NT2/D1 (cell line): ENCODE results near the gene FASN.

Experiments
- DNase-seq: peaks from one replicate; pipeline ENCODE4 v3.0.0-alpha.2; 2011; ENCODE audit warnings: low read depth, low spot score
- H3K27me3 ChIP-seq: 2 replicates; pipeline ENCODE4 v1.6.0; 2011; ENCODE audit warnings: mild to moderate bottlenecking; ENCODE audit not compliant: insufficient read length, insufficient read depth
- H3K36me3 ChIP-seq: 2 replicates; pipeline ENCODE4 v1.6.1; 2011; ENCODE audit warnings: mild to moderate bottlenecking, low read length, mixed read lengths; ENCODE audit not compliant: insufficient read depth, insufficient read length
- H3K4me1 ChIP-seq: 2 replicates; pipeline ENCODE4 v1.5.1; 2011; ENCODE audit not compliant: insufficient read depth, insufficient read length
- H3K4me3 ChIP-seq: 2 replicates; pipeline ENCODE4 v1.5.1; 2011; ENCODE audit warnings: low read depth; ENCODE audit not compliant: insufficient read length
- H3K9ac ChIP-seq: 2 replicates; pipeline ENCODE4 v1.6.0; 2011; ENCODE audit warnings: low read depth; ENCODE audit not compliant: insufficient read length
- H3K9me3 ChIP-seq: 2 replicates; pipeline ENCODE4 v1.5.1; 2011; ENCODE audit warnings: mild to moderate bottlenecking, low read length; ENCODE audit not compliant: insufficient read depth
- SUZ12 ChIP-seq: IDR thresholded peaks from 2 replicates; pipeline ENCODE4 v1.6.1; 2011; ENCODE audit not compliant: insufficient read length, insufficient read depth; ENCODE audit errors: extremely low read depth
- YY1 ChIP-seq: IDR thresholded peaks from 2 replicates; pipeline ENCODE4 v1.6.1; 2011; ENCODE audit not compliant: insufficient read length, insufficient read depth
- ZNF274 ChIP-seq: IDR thresholded peaks from 2 replicates; pipeline ENCODE4 v1.6.1; 2011; ENCODE audit warnings: mild to moderate bottlenecking, low read depth, low read length

FASN gene

GRCh38 chr17:82077617-82078358, 20.2 kb downstream of the FASN start:
- Histone ChIP-seq H3K9me3 (no peaks in the 10 kb centered on the region), H3K36me3 (peaks cover 63% of the 10 kb centered on the region), H3K27me3 (no peaks in the 10 kb centered on the region), H3K9ac (no peak overlapping the region), H3K4me1 (peaks cover 19% of the 10 kb centered on the region), H3K4me3 (no peak overlapping the region)
- DNase-seq: no peak
- TF ChIP-seq ZNF274 (no peak), SUZ12 (no peak)

GRCh38 chr17:82076785-82077591, 21.0 kb downstream of the FASN start:
- DNase-seq: no peak
- H3K9me3 ChIP-seq: no peaks in the 10 kb centered on the region
- H3K36me3 ChIP-seq: peaks cover 55% of the 10 kb centered on the region
- H3K27me3 ChIP-seq: no peaks in the 10 kb centered on the region
- no peak overlapping the region for H3K4me3 ChIP-seq
- peaks cover 19% of the 10 kb centered on the region for H3K4me1 ChIP-seq
- H3K9ac ChIP-seq: peak overlapping the region; percentile 45
- TF ChIP-seq SUZ12 (no peak), ZNF274 (no peak), YY1 (no peak)

- TF ChIP-seq YY1 (no peak), SUZ12 (no peak), ZNF274 (no peak)
- no peak overlapping the region for H3K4me3 ChIP-seq
- peaks cover 50% of the 10 kb centered on the region for H3K36me3 ChIP-seq
- no peak for DNase-seq
- H3K9me3 ChIP-seq: no peaks in the 10 kb centered on the region
- H3K9ac ChIP-seq: no peak overlapping the region
- no peaks in the 10 kb centered on the region for H3K27me3 ChIP-seq
- peaks cover 19% of the 10 kb centered on the region for H3K4me1 ChIP-seq
Observed at GRCh38 chr17:82076018-82076784, 21.8 kb downstream of the FASN start.

- no peak for TF ChIP-seq SUZ12
- no peak for TF ChIP-seq ZNF274
- TF ChIP-seq YY1: no peak
- Histone ChIP-seq H3K4me3 (no peak overlapping the region), H3K27me3 (no peaks in the 10 kb centered on the region), H3K9me3 (no peaks in the 10 kb centered on the region), H3K9ac (no peak overlapping the region), H3K36me3 (peaks cover 23% of the 10 kb centered on the region), H3K4me1 (peaks cover 12% of the 10 kb centered on the region)
- DNase-seq: no peak
Observed at GRCh38 chr17:82073446-82073845, 24.6 kb downstream of the FASN start.

DNA sequence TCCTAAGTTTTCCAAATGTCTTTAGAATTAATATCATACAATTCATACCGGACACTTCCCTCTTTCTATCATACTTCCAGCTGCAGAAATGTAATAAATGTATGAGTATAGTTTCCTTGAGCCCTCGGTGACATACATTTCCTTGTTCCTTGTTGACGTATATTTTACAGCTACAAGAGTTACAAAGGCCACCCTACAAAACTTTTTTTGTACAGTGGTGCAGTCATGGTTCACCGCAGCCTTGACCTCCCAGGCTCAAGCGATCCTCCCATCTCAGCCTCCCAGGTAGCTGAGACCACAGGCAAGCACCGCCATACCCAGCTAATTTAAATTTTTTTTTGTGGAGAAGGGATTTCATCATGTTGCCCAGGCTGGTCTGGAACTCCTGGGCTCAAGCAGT, 25.2 kb downstream of the FASN start:
- Histone ChIP-seq H3K4me1 (peaks cover 11% of the 10 kb centered on the region), H3K27me3 (no peaks in the 10 kb centered on the region), H3K4me3 (no peak overlapping the region), H3K9ac (no peak overlapping the region), H3K36me3 (peaks cover 17% of the 10 kb centered on the region), H3K9me3 (no peaks in the 10 kb centered on the region)
- TF ChIP-seq YY1 (no peak), SUZ12 (no peak), ZNF274 (no peak)
- DNase-seq: no peak

DNA sequence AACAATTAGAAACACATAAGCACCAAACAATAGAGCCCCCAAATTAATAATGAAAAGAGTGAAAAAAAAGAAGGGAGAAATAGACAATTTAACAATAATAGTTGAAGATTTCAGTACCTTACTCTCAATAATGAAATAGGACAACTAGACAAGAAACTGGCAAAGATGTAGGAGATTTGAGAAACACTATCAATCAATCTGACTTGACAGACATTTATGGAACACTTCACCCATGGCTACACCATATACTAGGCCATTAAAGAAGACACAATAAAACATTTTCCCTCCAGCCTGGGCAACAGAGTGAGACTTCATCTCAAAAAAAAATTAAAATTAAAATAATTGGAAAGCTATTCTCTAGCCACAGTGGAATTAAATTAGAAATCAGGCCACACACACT, 27.4 kb downstream of the FASN start:
- H3K36me3 ChIP-seq: no peaks in the 10 kb centered on the region
- TF ChIP-seq YY1 (no peak), ZNF274 (no peak), SUZ12 (no peak)
- H3K27me3 ChIP-seq: no peaks in the 10 kb centered on the region
- H3K9ac ChIP-seq: no peak overlapping the region
- no peaks in the 10 kb centered on the region for H3K9me3 ChIP-seq
- no peak for DNase-seq
- no peaks in the 10 kb centered on the region for H3K4me1 ChIP-seq
- H3K4me3 ChIP-seq: no peak overlapping the region

GRCh38 chr17:82065638-82066303, 32.3 kb downstream of the FASN start, which contains the start of gene DUS1L:
Gene DUS1L (minus strand): TSS chr17:82065804. CDS start chr17:82065059, 745 bp downstream.
- Histone ChIP-seq H3K9ac (peak within 1 kb of the TSS; percentile 95), H3K36me3 (peaks cover 39% of the 10 kb centered on the region), H3K4me1 (peaks cover 6% of the 10 kb centered on the region), H3K27me3 (no peaks in the 10 kb centered on the region), H3K4me3 (peak within 1 kb of the TSS; percentile 92), H3K9me3 (no peaks in the 10 kb centered on the region)
- TF ChIP-seq ZNF274 (no peak), YY1 (no peak), SUZ12 (no peak)
- DNase-seq: no peak
